NCI-H774 (cell line): ENCODE measurements around the gene OMA1.

Source experiments
- DNase-seq: peaks from one replicate; lab custom pipeline; 2025; lab: John Stamatoyannopoulos, UW

OMA1 gene

GRCh38 chr1:58459911-58460310 lies 86.6 kb downstream of the OMA1 start:
- no peak for DNase-seq

DNA sequence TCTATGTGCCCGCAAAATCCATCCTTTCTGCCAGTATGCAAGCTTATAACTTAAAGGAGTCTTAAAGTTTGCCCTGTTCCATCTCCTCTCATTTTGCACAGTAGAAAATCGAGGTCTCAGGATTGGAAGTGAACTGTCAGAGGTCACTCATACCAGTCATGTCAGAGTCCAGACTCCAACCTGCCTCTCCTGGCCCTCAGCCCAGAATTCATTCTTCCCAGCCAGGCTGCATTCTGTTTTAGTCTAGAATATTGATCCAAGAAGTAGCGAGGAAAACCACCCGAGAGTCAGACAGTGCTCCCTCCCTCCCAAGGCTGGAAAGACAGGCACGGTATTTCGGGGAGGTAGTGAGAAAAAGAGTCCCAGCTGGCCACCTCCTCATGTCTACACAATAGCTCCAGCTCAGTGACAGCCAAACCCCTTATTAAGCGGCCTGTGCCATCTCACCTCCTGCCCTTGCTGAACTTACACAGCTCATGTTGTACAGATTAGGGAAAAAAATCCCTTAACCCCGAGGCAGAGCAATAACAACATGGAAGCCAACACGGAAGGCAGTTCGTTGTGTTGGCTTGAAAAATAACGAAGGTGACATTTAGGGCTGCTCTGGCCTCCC lies 89.4 kb downstream of the OMA1 start:
- no peak for DNase-seq

DNA sequence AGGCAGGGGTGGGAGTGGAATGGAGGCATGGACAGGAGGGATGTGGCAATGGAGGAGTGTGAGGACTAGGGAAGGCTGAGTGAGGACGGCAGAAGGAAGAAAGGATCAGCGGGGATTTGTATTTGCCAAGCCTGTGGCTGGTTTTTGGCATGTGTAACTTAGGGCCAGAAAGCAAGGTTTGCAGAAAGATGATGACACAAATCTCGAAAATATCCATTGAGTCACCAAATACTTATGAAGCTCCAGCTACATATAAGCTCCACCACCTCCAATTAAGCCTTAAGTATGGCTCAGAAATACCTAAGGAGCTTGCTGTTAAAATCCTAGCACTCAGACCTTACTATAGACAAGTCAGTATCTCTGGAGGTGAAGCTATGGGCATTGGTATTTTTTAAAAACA lies 90.1 kb downstream of the OMA1 start:
- no peak for DNase-seq

- DNase-seq = no peak
Observed at GRCh38 chr1:58454807-58455206, 91.7 kb downstream of the OMA1 start.

DNA sequence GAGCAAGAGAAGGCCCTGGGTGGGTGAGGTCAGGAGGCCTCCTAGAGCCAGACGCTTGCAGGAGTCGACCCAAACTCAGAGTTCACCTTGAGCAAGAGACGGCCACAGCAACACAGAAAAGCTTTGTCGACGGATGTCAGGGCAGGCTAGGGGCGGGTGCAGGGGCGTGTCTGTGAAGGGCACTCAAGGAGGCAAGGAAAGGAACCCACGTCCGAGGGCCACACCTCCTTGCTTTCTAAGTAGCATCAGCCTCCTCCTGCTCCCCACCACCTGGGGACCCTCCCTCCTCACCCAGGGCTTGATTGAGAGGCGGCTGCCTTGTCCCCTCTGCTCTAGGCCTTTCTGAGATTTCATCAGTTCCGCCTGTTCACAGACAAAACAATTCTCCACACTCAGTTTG lies 92.1 kb downstream of the OMA1 start:
- no peak for DNase-seq

DNA sequence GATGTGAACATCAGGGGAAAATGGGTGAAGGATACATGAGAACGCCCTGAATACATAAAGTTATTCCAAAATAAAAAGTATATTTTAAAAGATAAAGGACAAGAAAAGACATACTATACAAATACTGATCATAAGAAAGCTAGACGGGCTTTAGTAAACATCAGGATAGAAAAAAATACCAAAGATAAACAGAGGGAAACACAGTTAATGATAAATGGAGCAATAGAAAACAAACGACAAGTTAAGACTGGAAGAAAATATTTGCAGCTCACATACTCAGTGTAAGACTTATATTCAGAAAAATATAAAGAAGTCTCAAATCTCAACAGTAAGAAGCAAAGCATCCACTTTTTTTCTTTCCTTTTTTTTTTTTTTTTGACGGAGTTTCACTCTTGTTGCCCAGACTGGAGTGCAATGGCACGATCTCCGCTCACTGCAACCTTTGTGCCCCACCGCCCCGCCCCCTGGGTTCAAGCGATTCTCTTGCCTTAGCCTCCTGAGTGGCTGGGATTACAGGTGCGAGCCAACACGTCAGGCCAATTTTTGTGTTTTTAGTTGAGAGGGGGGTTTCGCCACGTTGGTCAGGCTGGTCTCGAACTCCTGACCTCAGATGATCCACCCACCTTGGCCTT lies 94.8 kb downstream of the OMA1 start:
- no peak for DNase-seq

GRCh38 chr1:58447886-58448285 lies 98.6 kb downstream of the OMA1 start:
- DNase-seq = no peak

- DNase-seq = no peak
Observed at GRCh38 chr1:58447042-58447441, 99.5 kb downstream of the OMA1 start.

- no peak for DNase-seq
Observed at GRCh38 chr1:58446368-58446767, 100.2 kb downstream of the OMA1 start.

GRCh38 chr1:58443986-58444868 lies 102.3 kb downstream of the OMA1 start:
- no peak for DNase-seq

DNA sequence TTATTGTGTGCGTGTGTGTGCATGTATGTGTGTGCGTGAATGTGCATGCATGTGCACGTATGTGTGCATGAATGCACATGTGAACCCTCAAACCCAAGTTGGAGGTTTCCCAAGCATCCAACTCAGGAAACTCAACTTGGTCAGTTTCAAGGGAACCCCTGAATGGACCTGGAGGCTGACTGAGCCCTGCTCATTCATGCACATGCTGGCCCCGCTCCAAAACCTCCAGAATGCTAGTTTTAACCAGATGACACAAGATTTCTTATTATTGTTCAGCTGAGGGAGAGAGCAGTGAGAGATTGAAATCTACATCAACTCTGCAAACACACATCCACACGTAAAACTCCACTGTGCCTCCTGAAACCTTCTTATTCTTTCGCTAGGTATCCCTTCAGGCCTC lies 104.4 kb downstream of the OMA1 start:
- DNase-seq = no peak

DNA sequence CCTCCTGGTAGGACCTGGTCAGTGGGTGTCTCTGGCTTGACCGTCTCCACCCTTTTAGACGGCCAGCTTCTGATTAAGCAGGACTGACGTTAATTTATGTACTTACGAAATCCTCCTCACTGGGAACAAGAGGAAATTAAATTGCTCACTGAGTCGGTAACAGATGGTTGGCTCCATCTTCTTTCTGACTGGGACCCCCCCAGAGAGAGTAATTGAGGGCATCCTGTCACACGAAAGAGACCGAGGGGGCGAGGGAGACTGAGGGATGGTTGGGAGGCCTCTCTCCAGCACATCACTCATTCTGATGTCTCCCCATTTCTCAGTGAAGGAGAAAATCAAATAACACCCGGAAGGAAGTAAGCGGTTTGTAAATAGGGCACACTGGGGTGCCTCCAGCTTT lies 104.8 kb downstream of the OMA1 start:
- DNase-seq = no peak

GRCh38 chr1:58440696-58441095 lies 105.8 kb downstream of the OMA1 start:
- no peak for DNase-seq

GRCh38 chr1:58439946-58440345 lies 106.6 kb downstream of the OMA1 start:
- DNase-seq = no peak

DNA sequence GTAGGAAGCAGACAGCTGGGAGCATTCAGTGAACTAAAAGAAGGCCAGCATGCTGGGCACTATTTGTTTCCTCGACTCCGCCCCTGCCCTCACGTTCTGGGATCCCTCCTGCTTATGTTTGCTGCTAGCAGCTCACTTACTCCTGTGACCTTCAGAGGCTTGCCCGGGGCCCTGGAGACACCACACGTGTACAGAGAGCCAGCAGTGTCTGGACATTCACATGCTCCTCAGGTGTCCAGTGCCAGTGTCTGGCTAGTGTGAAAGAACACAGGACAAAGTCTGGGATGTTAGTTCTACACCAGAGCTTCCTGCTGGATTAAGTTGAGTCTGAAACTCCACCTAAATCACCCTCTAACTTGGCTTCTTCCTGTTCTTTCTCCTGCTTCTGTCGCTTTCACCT lies 108.1 kb downstream of the OMA1 start:
- no peak for DNase-seq

GRCh38 chr1:58437623-58438022 lies 108.9 kb downstream of the OMA1 start:
- no peak for DNase-seq

GRCh38 chr1:58436615-58437297 lies 109.8 kb downstream of the OMA1 start:
- no peak for DNase-seq

DNA sequence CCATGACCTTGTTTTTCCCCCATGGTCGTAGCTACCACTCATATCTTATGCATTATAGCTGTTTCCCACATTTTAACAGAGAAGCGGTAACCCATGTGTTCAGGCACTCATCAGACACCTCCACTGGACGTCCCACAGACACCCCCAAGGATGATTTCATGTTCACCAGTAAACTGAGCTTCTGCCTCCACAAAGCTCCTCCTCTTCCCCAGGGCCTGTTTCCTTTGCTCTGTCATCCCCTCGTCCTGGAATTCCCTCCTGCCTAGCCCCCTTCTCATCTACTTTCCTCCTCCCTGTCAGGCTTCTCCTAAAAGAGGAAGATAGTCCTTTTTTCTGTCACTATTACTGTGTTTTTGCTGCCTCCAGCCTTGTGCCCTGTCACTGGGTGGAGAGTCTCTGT lies 111.2 kb downstream of the OMA1 start:
- DNase-seq = no peak

DNA sequence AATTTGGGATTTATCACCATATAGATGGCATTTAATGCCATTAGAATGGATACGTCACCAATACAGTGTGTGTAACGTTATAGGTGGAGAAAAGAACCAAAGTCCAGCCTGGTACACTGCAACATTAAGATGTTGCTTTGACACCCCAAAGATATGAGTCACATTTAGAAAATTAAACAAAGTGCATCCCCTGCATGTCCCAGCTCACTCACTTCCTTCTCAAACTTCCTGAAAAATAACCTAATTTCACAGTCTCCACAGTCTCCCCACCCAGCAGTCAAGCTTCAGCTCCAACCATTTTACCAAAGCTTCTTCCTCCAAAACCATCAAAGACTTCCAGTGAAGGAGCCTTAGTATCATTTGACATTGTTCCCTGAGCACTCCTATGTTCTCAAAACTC lies 111.9 kb downstream of the OMA1 start:
- no peak for DNase-seq

GRCh38 chr1:58434181-58434580 lies 112.3 kb downstream of the OMA1 start:
- DNase-seq = no peak

DNA sequence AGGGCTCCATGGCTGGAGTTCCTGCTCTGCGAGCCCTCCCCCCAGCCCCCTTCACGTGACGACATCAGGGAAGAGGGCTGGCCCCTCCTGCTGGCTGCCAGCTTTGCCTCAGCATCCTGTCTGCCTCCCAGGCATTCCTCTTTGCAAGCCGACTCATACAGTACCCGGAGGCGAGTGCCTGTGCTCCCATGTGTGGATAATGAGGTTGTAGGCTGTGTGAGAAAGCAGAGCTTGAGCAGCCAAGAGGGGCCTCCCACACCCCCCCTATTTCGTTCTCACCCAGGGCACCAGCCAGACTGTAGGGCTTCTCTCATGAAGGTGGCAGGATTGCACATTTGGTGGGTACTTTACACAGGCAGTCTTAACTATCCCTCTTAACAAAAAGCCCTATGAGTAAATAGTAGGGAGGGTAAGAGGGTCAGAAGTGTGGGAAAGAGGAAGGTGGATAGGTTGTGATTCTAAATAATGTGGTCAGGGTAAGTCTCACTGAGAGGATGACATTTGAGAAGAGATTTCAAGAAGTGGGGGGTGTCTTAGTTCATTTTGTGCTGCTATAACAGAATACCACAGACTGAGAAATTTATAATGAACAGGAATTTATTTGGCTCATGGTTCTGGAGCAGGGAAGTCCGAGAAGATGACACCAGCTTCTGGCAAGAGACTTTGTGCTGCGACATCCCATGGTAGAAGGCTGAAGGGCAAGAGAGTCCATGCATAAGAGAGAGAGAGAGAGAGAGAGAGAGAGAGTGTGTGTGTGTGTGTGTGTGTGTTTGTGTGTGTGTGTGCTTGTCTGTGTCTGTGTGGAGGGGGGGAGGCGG lies 113.5 kb downstream of the OMA1 start:
- no peak for DNase-seq
